Right lobe of liver (tissue), 4 donors: ENCODE results near the gene TBX1.

ENCODE experiments used
- POLR2A ChIP-seq: fragments of 450-650 bp; IDR thresholded peaks from one replicate; pipeline ENCODE4 v1.6.1; 2017; ENCODE audit warnings: antibody characterized with exemption, mild to moderate bottlenecking
- TF ChIP-seq, protein P1 (sequence below), 4 donors: fragments of 200-600 bp in 3 of 4; fragments of 450-650 bp in 1 of 4; IDR thresholded peaks; one replicate each; pipeline versions ENCODE4 v1.5.1 to v1.8.0; 2016 to 2022; ENCODE audit warnings: antibody characterized with exemption in 4 of 4, mild to moderate bottlenecking in 2 of 4
- donor health status: DM: no; HTN: no; CAD: no.
- donor health status: DM: no; HTN: no; CAD: no.
- donor health status: DM: no; HTN: yes; CAD: no.

DNA sequence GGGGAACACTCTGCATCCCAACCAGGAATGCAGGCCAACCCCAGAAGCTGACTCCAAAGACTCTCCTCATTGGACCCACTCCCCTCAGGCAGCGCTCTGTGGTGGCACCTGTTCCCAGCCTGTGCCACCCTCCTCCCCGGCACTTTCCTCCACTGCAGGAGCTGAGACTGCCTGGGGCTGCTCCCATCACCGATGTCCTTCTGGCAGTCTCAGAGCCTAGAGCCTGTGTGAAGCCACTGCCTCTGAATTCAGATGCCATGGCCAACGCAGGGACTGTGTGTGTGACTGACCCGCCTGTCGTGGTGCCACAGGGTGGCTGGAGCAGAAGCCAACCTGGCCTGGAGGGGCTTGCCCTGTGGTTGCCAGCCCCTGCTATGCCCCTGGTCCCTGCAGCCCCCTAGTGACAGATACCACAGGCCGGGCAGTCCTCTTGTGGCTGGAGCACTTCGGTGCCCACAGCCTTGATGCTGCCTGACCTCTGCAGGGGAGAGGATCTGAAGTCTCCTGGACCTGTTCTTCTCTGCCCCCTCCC, 43.2 kb downstream of the TBX1 start:
- no peak for TF ChIP-seq POLR2A
- TF ChIP-seq, protein P1, sequence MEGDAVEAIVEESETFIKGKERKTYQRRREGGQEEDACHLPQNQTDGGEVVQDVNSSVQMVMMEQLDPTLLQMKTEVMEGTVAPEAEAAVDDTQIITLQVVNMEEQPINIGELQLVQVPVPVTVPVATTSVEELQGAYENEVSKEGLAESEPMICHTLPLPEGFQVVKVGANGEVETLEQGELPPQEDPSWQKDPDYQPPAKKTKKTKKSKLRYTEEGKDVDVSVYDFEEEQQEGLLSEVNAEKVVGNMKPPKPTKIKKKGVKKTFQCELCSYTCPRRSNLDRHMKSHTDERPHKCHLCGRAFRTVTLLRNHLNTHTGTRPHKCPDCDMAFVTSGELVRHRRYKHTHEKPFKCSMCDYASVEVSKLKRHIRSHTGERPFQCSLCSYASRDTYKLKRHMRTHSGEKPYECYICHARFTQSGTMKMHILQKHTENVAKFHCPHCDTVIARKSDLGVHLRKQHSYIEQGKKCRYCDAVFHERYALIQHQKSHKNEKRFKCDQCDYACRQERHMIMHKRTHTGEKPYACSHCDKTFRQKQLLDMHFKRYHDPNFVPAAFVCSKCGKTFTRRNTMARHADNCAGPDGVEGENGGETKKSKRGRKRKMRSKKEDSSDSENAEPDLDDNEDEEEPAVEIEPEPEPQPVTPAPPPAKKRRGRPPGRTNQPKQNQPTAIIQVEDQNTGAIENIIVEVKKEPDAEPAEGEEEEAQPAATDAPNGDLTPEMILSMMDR (IDR thresholded peaks at IDR 0.05): no peak
